GM10248 (cell line): ENCODE results near the gene CTAG2.

Experiments used
- CTCF ChIA-PET: fragments of 300-600 bp; sonication (Branson Sonifier 250); formaldehyde crosslinking; extraction: SDS; loops from one replicate; lab custom pipeline; 2021; ENCODE audit warnings: antibody characterized with exemption; lab: Yijun Ruan, JAX
- POLR2A ChIA-PET: fragments of 350-650 bp; sonication (Branson Sonifier 250); formaldehyde crosslinking; extraction: SDS; loops from one replicate; lab custom pipeline; 2020; ENCODE audit warnings: antibody characterized with exemption; lab: Yijun Ruan, JAX
- DNase-seq: peaks from one replicate; pipeline ENCODE4 v3.0.0; 2012; ENCODE audit errors: extremely low spot score
- TF ChIP-seq, protein P1 (sequence below): IDR thresholded peaks from 2 replicates; pipeline ENCODE4 v1.5.1; 2012; ENCODE audit warnings: mild to moderate bottlenecking, low read depth; ENCODE audit errors: extremely low read depth, missing control alignments, control extremely low read depth

CTAG2 gene

GRCh38 chrX:154661170-154661569 lies 7.8 kb upstream of the CTAG2 start:
- CTCF ChIA-PET: no interaction called here
- DNase-seq: no peak
- TF ChIP-seq, protein P1, sequence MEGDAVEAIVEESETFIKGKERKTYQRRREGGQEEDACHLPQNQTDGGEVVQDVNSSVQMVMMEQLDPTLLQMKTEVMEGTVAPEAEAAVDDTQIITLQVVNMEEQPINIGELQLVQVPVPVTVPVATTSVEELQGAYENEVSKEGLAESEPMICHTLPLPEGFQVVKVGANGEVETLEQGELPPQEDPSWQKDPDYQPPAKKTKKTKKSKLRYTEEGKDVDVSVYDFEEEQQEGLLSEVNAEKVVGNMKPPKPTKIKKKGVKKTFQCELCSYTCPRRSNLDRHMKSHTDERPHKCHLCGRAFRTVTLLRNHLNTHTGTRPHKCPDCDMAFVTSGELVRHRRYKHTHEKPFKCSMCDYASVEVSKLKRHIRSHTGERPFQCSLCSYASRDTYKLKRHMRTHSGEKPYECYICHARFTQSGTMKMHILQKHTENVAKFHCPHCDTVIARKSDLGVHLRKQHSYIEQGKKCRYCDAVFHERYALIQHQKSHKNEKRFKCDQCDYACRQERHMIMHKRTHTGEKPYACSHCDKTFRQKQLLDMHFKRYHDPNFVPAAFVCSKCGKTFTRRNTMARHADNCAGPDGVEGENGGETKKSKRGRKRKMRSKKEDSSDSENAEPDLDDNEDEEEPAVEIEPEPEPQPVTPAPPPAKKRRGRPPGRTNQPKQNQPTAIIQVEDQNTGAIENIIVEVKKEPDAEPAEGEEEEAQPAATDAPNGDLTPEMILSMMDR: no peak
- POLR2A ChIA-PET: no interaction called here

DNA sequence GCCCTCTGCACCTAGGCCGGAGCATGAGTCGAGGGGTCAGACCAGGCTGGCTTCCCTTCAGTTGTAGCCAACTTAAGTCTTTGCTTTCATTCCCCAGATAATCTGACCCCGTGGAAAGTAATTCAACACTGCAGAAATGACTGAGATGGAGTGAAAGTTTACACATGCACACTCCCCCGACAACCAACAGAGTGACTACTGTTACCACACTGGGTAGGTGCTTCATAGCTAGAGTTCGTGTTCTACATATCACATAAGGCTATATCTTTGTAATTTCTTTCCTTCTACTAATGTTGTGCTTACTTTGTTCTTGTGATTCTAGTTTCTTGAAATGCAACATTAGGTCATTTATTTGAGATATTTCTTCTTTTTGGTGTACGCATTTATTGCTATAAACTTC lies 7.2 kb upstream of the CTAG2 start:
- no peak for DNase-seq
- CTCF ChIA-PET: no interaction called here
- POLR2A ChIA-PET: no interaction called here
- TF ChIP-seq, protein P1: no peak

GRCh38 chrX:154658957-154659356 lies 5.6 kb upstream of the CTAG2 start:
- CTCF ChIA-PET: no interaction called here
- POLR2A ChIA-PET: no interaction called here

GRCh38 chrX:154658187-154658586 lies 4.8 kb upstream of the CTAG2 start:
- TF ChIP-seq, protein P1: no peak
- CTCF ChIA-PET: no interaction called here
- DNase-seq: no peak
- POLR2A ChIA-PET: no interaction called here

More at GRCh38 chrX:154658957-154659356, 5.6 kb upstream of the CTAG2 start:
- DNase-seq: no peak
- TF ChIP-seq, protein P1: no peak

DNA sequence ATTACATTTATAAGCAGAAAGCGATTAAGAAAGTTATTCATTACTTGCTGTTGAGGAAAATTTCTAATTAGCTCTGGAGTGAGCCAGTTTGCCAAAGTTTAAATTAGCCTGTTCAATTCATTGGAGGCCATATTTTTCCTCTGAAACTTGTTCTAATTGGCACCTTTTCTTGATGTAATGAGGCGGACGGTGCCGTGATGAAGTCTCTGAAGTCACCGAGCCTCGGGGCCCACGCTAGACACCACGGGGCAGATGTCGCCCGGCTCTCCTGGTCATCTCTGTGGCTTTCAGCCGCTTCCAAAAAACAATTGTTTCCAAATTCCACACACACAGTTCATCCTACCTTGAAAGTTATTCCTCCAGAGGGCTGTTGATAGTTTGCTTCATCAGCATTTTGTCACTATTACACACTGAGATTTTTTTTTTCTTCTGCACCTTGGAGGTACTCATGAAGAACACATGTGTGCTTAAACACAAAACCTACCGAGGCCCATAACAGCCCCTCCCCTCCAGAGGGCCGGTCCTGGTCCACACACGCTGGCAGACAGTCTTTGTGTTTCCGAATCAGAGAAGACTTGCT lies 3.9 kb upstream of the CTAG2 start:
- ChIA-PET POLR2A (no interaction called here), CTCF (no interaction called here)
- no peak for DNase-seq
- TF ChIP-seq, protein P1: no peak

DNA sequence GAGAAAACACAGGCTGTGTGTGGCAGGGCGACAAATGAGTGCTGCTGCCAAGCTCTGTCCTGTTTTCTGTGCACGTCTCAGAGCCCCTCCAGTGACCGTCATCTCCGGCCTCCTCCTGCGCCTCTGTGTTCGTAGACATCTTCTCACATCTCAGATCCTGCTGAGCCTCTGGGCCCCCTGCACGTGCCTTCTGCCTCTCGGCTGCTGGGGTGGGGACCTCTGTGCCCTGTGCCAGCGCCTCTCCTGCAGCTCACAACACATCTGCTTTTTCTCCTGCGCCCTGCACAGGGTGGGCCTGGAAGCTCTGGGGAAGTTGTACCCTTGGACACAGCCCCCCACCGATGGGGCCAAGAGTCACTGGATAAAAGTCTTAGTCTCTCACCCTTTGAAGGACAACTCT lies 2.4 kb upstream of the CTAG2 start:
- no peak for DNase-seq
- ChIA-PET CTCF (no interaction called here), POLR2A (no interaction called here)
- TF ChIP-seq, protein P1: no peak
